GM12873 (cell line): Measurements from ENCODE around the gene APH1B.

Experiments used
- TF ChIP-seq, protein P1 (sequence below): IDR thresholded peaks from 2 replicates; pipeline ENCODE4 v1.5.1; 2012; ENCODE audit warnings: low read depth, mild to moderate bottlenecking, moderate library complexity, low read length, control low read depth; ENCODE audit not compliant: insufficient read depth; ENCODE audit errors: missing control alignments

Gene APH1B

DNA sequence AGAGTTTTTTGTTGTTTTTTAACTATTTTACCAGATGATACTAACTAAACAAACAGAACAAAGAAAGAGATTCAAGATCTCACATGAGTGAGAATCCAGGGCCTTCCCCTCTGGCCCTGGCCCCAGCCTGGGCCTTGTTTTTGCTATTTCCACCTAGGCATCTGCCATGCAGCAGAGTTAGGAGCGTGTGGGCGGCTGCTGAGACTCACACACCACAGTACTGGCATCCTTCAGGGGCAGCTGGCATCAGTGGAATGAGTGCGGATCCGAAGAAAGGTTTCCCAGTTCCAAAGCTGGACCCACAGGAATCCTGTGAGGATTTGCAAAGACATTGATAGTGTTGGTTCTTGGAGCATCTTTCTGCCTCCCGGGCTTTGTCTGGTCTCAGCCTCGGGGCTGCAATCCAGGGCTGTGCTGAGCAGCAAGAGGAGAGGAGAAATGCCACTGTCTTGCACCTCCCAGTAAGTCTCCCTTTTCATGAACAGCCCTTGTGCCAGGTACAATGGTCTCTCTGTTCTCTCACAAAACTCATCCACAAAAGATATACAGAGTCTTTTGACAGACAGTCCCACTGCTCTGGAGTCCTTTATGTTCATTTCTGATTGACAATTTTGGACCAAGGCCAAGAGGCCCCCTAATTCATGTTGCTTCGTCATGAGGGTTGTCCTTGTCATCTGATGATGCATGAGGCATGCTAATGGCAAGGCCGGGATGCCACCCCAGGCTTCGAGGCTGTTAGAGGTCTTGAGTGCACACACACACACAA, 46.6 kb downstream of the APH1B start:
- TF ChIP-seq, protein P1, sequence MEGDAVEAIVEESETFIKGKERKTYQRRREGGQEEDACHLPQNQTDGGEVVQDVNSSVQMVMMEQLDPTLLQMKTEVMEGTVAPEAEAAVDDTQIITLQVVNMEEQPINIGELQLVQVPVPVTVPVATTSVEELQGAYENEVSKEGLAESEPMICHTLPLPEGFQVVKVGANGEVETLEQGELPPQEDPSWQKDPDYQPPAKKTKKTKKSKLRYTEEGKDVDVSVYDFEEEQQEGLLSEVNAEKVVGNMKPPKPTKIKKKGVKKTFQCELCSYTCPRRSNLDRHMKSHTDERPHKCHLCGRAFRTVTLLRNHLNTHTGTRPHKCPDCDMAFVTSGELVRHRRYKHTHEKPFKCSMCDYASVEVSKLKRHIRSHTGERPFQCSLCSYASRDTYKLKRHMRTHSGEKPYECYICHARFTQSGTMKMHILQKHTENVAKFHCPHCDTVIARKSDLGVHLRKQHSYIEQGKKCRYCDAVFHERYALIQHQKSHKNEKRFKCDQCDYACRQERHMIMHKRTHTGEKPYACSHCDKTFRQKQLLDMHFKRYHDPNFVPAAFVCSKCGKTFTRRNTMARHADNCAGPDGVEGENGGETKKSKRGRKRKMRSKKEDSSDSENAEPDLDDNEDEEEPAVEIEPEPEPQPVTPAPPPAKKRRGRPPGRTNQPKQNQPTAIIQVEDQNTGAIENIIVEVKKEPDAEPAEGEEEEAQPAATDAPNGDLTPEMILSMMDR: no peak

- TF ChIP-seq, protein P1: no peak
These were observed 47.4 kb downstream of the APH1B start for GRCh38 chr15:63324770-63325169.

DNA sequence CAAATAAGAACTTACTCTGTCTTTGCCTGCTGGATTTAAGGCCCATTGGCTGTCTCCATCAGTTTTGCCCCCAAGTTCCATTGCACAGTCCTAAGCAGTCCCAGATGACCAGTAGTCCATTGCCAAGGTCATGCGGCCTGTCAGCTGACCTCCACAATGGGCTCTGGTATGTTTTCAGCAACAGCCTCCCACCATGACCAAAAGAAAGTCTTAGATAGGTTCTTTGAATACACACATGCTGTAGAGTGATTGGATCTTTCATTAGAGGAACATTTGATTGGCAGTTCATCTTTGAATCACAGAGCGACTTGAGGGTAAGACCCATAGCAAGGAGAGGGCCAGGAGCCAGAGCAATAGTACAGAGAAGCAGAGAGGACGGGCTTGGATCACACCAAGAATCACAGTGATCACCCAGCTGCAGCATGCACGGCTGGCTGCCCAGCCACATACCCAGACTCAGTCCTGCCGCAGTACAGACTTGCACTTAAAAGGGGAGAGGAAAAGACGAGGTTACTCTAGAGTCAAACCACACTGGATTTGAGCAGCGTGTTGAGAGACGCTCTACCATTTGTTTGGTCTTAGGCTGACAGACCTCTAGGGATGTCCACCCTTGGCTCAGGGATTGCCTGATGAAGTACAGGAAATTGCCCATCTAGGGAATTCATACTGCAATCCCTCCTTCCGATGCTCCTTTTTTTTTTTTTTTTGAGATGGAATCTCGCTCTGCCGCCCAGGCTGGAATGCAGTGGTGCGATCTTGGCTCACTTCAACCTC, 50.4 kb downstream of the APH1B start:
- TF ChIP-seq, protein P1: no peak

- TF ChIP-seq, protein P1: no peak
These were observed 52.4 kb downstream of the APH1B start for GRCh38 chr15:63329567-63330350.

DNA sequence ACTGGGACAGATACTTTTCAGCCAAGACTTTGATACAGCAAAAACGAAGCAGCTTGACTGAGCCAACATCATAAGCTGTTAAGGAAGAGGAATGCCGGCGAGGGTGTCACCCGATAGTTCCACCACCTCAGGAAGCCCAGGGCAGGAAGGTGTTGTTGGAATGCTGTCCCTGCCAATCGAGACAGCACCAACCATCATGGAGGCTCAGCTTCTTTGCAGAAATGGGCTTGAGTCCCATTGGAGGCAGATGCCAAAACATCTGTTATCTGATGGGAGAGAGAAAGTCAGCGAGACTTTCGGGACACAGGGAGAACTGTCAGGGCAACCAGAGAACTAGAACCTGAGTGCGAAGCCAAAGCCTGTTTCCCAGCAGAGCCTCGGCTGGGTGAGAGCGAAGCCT, 53.5 kb downstream of the APH1B start:
- TF ChIP-seq, protein P1: no peak

DNA sequence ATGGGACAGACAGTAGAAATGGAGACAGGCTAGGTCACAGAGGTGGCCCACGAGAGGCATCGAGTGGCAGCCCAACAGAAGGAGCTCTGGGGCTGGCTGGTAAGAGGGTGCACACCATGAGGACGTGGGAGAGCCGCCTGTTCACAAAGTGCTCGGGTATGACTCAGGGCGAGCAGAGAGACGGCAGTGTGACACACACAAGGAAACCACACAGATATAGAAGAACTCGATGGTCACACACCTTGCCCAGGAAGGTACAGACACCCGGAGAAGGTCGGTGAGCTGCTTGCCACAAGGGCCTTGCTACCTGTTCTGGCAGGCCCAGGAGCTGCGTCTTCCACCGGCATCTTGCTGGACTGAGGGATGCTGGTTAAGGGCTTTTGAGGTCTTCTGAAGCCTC, 54.1 kb downstream of the APH1B start:
- TF ChIP-seq, protein P1: no peak
